Skeletal muscle tissue (tissue), 4 donors: Measurements from ENCODE around the gene FREM2. TPM values are rescaled to one million over a fixed set of nuclear protein-coding genes. Genes with fewer than 3 reads are reported as not detected.

Experiments used
- H3K27ac ChIP-seq: one replicate; pipeline ENCODE4 v1.7.0; 2013; ENCODE audit warnings: mild to moderate bottlenecking, low read depth, low read length, inconsistent platforms
- H3K27me3 ChIP-seq, 3 donors: one replicate each; pipeline ENCODE4 v1.7.0; 2013; ENCODE audit warnings: low read length in 3 of 3; ENCODE audit not compliant: control insufficient read depth in 3 of 3, insufficient read depth in 3 of 3
- H3K36me3 ChIP-seq, 3 donors: one replicate each; pipeline ENCODE4 v1.7.0; 2013; ENCODE audit warnings: low read length in 3 of 3; ENCODE audit not compliant: control insufficient read depth in 3 of 3, insufficient read depth in 3 of 3
- H3K4me1 ChIP-seq, 3 donors: one replicate each; pipeline ENCODE4 v1.7.0; 2013; ENCODE audit warnings: low read length in 3 of 3, mild to moderate bottlenecking in 3 of 3; ENCODE audit not compliant: control insufficient read depth in 3 of 3, insufficient read depth in 3 of 3
- H3K4me3 ChIP-seq, 3 donors: one replicate each; pipeline ENCODE4 v1.7.0; 2013; ENCODE audit warnings: low read length in 3 of 3
- H3K9ac ChIP-seq, 3 donors: one replicate each; pipeline ENCODE4 v1.7.0; 2013; ENCODE audit warnings: low read length in 3 of 3, mild to moderate bottlenecking in 3 of 3, moderate library complexity in 2 of 3, low read depth in 1 of 3
- H3K9me3 ChIP-seq, 3 donors: one replicate each; pipeline ENCODE4 v1.7.0; 2013; ENCODE audit warnings: low read length in 3 of 3; ENCODE audit not compliant: control insufficient read depth in 3 of 3
- total RNA-seq: library from RNA; depleted of rRNA; stranded (reverse); fragments of >200 nt; gene quantifications from one replicate; pipeline ENCODE4 v1.2.3, GENCODE V29; 2014
- donor health status: Osteomylitis.

The FREM2 gene
- total RNA-seq, 1 donor from 2014 or later: 7.8 TPM

- Histone ChIP-seq H3K4me1 (peaks cover 7 to 14% (median 8%) of the 10 kb centered on the region in 3 donors), H3K27ac (no peak overlapping the region), H3K27me3 (no peaks in the 10 kb centered on the region), H3K9ac (no peak overlapping the region), H3K4me3 (no peak overlapping the region), H3K9me3 (no peaks in the 10 kb centered on the region), H3K36me3 (peaks cover 0 to 9% (median 5%) of the 10 kb centered on the region in 3 donors)
Observed at GRCh38 chr13:38849315-38849714, 162.4 kb downstream of the FREM2 start.

GRCh38 chr13:38850868-38851626 is 164.2 kb downstream of the FREM2 start:
- Histone ChIP-seq H3K4me1 (peaks cover 7 to 9% (median 8%) of the 10 kb centered on the region in 3 donors), H3K9me3 (no peaks in the 10 kb centered on the region), H3K27me3 (no peaks in the 10 kb centered on the region), H3K27ac (no peak overlapping the region), H3K36me3 (peaks cover 0 to 9% (median 5%) of the 10 kb centered on the region in 3 donors), H3K9ac (peak overlapping the region in 1 of 3 donors; percentile 12), H3K4me3 (no peak overlapping the region)

GRCh38 chr13:38854226-38854625 is 167.3 kb downstream of the FREM2 start:
- H3K4me3 ChIP-seq: no peak overlapping the region
- no peaks in the 10 kb centered on the region for H3K27me3 ChIP-seq
- peaks cover 2 to 11% (median 8%) of the 10 kb centered on the region in 3 donors for H3K36me3 ChIP-seq
- H3K9me3 ChIP-seq: no peaks in the 10 kb centered on the region
- H3K27ac ChIP-seq: no peak overlapping the region
- H3K9ac ChIP-seq: no peak overlapping the region
- H3K4me1 ChIP-seq: peaks cover 2 to 6% (median 3%) of the 10 kb centered on the region in 3 donors

GRCh38 chr13:38856065-38856464 is 169.2 kb downstream of the FREM2 start:
- no peak overlapping the region for H3K4me3 ChIP-seq
- H3K9me3 ChIP-seq: no peaks in the 10 kb centered on the region
- H3K27me3 ChIP-seq: no peaks in the 10 kb centered on the region
- H3K9ac ChIP-seq: no peak overlapping the region
- H3K27ac ChIP-seq: no peak overlapping the region
- peaks cover 4 to 12% (median 11%) of the 10 kb centered on the region in 3 donors for H3K36me3 ChIP-seq
- H3K4me1 ChIP-seq: peaks cover 0 to 2% (median 0%) of the 10 kb centered on the region in 3 donors

GRCh38 chr13:38862443-38862842 is 175.6 kb downstream of the FREM2 start:
- Histone ChIP-seq H3K9me3 (no peaks in the 10 kb centered on the region), H3K27ac (no peak overlapping the region), H3K4me3 (no peak overlapping the region), H3K4me1 (peaks cover 0 to 2% (median 0%) of the 10 kb centered on the region in 3 donors), H3K36me3 (peaks cover 4 to 12% (median 8%) of the 10 kb centered on the region in 3 donors), H3K27me3 (no peaks in the 10 kb centered on the region), H3K9ac (no peak overlapping the region)

GRCh38 chr13:38863536-38863935 is 176.7 kb downstream of the FREM2 start:
- Histone ChIP-seq H3K27ac (no peak overlapping the region), H3K4me1 (no peaks in the 10 kb centered on the region), H3K27me3 (no peaks in the 10 kb centered on the region), H3K9ac (no peak overlapping the region), H3K4me3 (no peak overlapping the region), H3K9me3 (no peaks in the 10 kb centered on the region), H3K36me3 (peaks cover 4 to 12% (median 8%) of the 10 kb centered on the region in 3 donors)

GRCh38 chr13:38866649-38867048 is 179.8 kb downstream of the FREM2 start:
- H3K27ac ChIP-seq: no peak overlapping the region
- H3K9me3 ChIP-seq: no peaks in the 10 kb centered on the region
- peaks cover 0 to 4% (median 0%) of the 10 kb centered on the region in 3 donors for H3K36me3 ChIP-seq
- no peaks in the 10 kb centered on the region for H3K27me3 ChIP-seq
- H3K9ac ChIP-seq: no peak overlapping the region
- H3K4me1 ChIP-seq: no peaks in the 10 kb centered on the region
- no peak overlapping the region for H3K4me3 ChIP-seq

- H3K27me3 ChIP-seq: no peaks in the 10 kb centered on the region
- H3K36me3 ChIP-seq: peaks cover 0 to 4% (median 0%) of the 10 kb centered on the region in 3 donors
- no peak overlapping the region for H3K9ac ChIP-seq
- no peak overlapping the region for H3K4me3 ChIP-seq
- no peak overlapping the region for H3K27ac ChIP-seq
- H3K9me3 ChIP-seq: no peaks in the 10 kb centered on the region
- no peaks in the 10 kb centered on the region for H3K4me1 ChIP-seq
Observed at GRCh38 chr13:38868399-38868798, 181.5 kb downstream of the FREM2 start.

GRCh38 chr13:38868870-38869269 is 182.0 kb downstream of the FREM2 start:
- peaks cover 0 to 4% (median 0%) of the 10 kb centered on the region in 3 donors for H3K36me3 ChIP-seq
- H3K9ac ChIP-seq: no peak overlapping the region
- H3K9me3 ChIP-seq: no peaks in the 10 kb centered on the region
- no peak overlapping the region for H3K4me3 ChIP-seq
- no peaks in the 10 kb centered on the region for H3K27me3 ChIP-seq
- no peak overlapping the region for H3K27ac ChIP-seq
- H3K4me1 ChIP-seq: no peaks in the 10 kb centered on the region

- Histone ChIP-seq H3K9ac (no peak overlapping the region), H3K36me3 (peaks cover 0 to 4% (median 3%) of the 10 kb centered on the region in 3 donors), H3K4me3 (no peak overlapping the region), H3K9me3 (no peaks in the 10 kb centered on the region), H3K27ac (no peak overlapping the region), H3K4me1 (no peaks in the 10 kb centered on the region), H3K27me3 (no peaks in the 10 kb centered on the region)
Observed at GRCh38 chr13:38871275-38871674, 184.4 kb downstream of the FREM2 start.
